OCI-LY1 (cell line): ENCODE data around the gene C10orf53.

Source experiments
- H2AFZ ChIP-seq: fragments of 200-600 bp; sonication (generic), shearing (Covaris generic); 2 replicates; pipeline ENCODE4 v1.6.0; 2014; ENCODE audit warnings: antibody characterized with exemption, mild to moderate bottlenecking, low read length
- H3F3A ChIP-seq: fragments of 200-600 bp; sonication (generic), shearing (Covaris generic); 2 replicates; pipeline ENCODE4 v1.6.0; 2014; ENCODE audit warnings: mild to moderate bottlenecking, antibody characterized with exemption, low read length, moderate library complexity; ENCODE audit not compliant: insufficient read depth
- H3K27ac ChIP-seq: fragments of 200-600 bp; sonication (generic); 2 replicates; pipeline ENCODE4 v1.5.1; 2014; ENCODE audit warnings: low read length, mixed run types, mild to moderate bottlenecking, low read depth; ENCODE audit not compliant: poor library complexity, severe bottlenecking
- H3K27me3 ChIP-seq: fragments of 200-600 bp; sonication (generic); 2 replicates; pipeline ENCODE4 v1.6.0; 2014; ENCODE audit warnings: antibody characterized with exemption, mild to moderate bottlenecking, low read length, moderate library complexity; ENCODE audit not compliant: insufficient read depth
- H3K36me3 ChIP-seq: fragments of 200-600 bp; sonication (generic); 2 replicates; pipeline ENCODE4 v1.6.1; 2014; ENCODE audit warnings: mild to moderate bottlenecking, antibody characterized with exemption, low read length, moderate library complexity, mixed read lengths; ENCODE audit not compliant: insufficient read depth
- H3K4me1 ChIP-seq: fragments of 200-600 bp; sonication (generic); 2 replicates; pipeline ENCODE4 v1.5.1; 2014; ENCODE audit warnings: mild to moderate bottlenecking, low read length, moderate library complexity; ENCODE audit not compliant: insufficient read depth, severe bottlenecking
- H3K4me2 ChIP-seq: fragments of 200-600 bp; sonication (generic), shearing (Covaris generic); 2 replicates; pipeline ENCODE4 v1.6.1; 2014; ENCODE audit warnings: low read length
- H3K4me3 ChIP-seq: fragments of 200-600 bp; sonication (generic); 2 replicates; pipeline ENCODE4 v1.5.1; 2014; ENCODE audit warnings: low read length, low read depth, mild to moderate bottlenecking, mixed read lengths; ENCODE audit not compliant: poor library complexity, severe bottlenecking
- H3K79me2 ChIP-seq: fragments of 200-600 bp; shearing (Covaris generic); 2 replicates; pipeline ENCODE4 v1.6.1; 2016; ENCODE audit warnings: mixed run types, low read length, mixed read lengths; ENCODE audit not compliant: insufficient read depth
- H3K9ac ChIP-seq: fragments of 200-600 bp; sonication (generic), shearing (Covaris generic); 2 replicates; pipeline ENCODE4 v1.6.1; 2014; ENCODE audit warnings: mild to moderate bottlenecking, low read length, mixed read lengths
- H3K9me2 ChIP-seq: fragments of 200-600 bp; sonication (generic), shearing (Covaris generic); 2 replicates; pipeline ENCODE4 v1.6.1; 2014; ENCODE audit warnings: low read depth, mild to moderate bottlenecking, low read length, mixed read lengths
- H3K9me3 ChIP-seq: fragments of 200-600 bp; shearing (Covaris generic); 2 replicates; pipeline ENCODE4 v1.6.1; 2014; ENCODE audit warnings: low read length, mixed read lengths
- H4K20me1 ChIP-seq: fragments of 200-600 bp; sonication (generic), shearing (Covaris generic); 2 replicates; pipeline ENCODE4 v1.6.0; 2016; ENCODE audit warnings: mild to moderate bottlenecking, low read length; ENCODE audit not compliant: insufficient read depth
- CTCF ChIP-seq: fragments of 200-600 bp; sonication (generic), shearing (Covaris generic); IDR thresholded peaks from 2 replicates; pipeline ENCODE4 v1.5.1; 2017; ENCODE audit warnings: mild to moderate bottlenecking, antibody characterized with exemption, low read length, moderate library complexity, mixed read lengths
- EZH2 ChIP-seq: fragments of 200-600 bp; sonication (generic), shearing (Covaris generic); IDR thresholded peaks from 2 replicates; pipeline ENCODE4 v1.8.0; 2017; ENCODE audit warnings: borderline replicate concordance, mixed run types, mild to moderate bottlenecking, antibody characterized with exemption, low read length, moderate library complexity, mixed read lengths

The C10orf53 gene

DNA sequence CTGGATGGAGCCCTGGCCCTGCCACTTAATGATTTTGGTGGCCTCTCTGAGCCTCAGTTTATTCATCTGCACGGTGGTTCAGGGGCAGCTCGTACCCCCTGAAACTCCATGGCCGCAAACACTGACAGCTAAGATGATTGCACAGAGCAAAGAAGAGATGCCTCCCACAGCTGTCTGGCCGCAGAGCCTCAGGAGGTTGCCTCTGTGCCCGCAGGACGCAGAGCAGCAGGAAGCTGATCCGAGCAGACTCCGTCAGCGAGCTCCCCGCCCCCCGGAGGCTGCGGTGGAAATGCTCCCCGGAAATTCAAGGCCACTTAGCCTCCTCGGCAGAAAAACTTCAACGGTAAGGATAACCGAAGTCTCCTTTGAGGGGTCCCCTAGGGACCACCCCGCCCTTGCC lies 30.2 kb upstream of the C10orf53 start:
- no peak overlapping the region for H3K27ac ChIP-seq
- H3K9me2 ChIP-seq: no peaks in the 10 kb centered on the region
- H3K4me1 ChIP-seq: peaks cover 5% of the 10 kb centered on the region
- TF ChIP-seq CTCF (no peak), EZH2 (no peak)
- no peak overlapping the region for H3K4me3 ChIP-seq
- H3K9ac ChIP-seq: no peak overlapping the region
- H4K20me1 ChIP-seq: no peaks in the 10 kb centered on the region
- H3K79me2 ChIP-seq: no peaks in the 10 kb centered on the region
- H2AFZ ChIP-seq: no peak overlapping the region
- H3F3A ChIP-seq: no peaks in the 10 kb centered on the region
- no peaks in the 10 kb centered on the region for H3K27me3 ChIP-seq
- no peaks in the 10 kb centered on the region for H3K9me3 ChIP-seq
- H3K36me3 ChIP-seq: no peaks in the 10 kb centered on the region
- no peak overlapping the region for H3K4me2 ChIP-seq

GRCh38 chr10:49649936-49650723 lies 29.3 kb upstream of the C10orf53 start:
- H3K9me3 ChIP-seq: no peaks in the 10 kb centered on the region
- H4K20me1 ChIP-seq: no peaks in the 10 kb centered on the region
- no peak overlapping the region for H2AFZ ChIP-seq
- no peaks in the 10 kb centered on the region for H3K9me2 ChIP-seq
- no peak overlapping the region for H3K4me3 ChIP-seq
- H3K9ac ChIP-seq: no peak overlapping the region
- no peaks in the 10 kb centered on the region for H3F3A ChIP-seq
- H3K27ac ChIP-seq: no peak overlapping the region
- no peaks in the 10 kb centered on the region for H3K27me3 ChIP-seq
- H3K4me1 ChIP-seq: peaks cover 5% of the 10 kb centered on the region
- H3K36me3 ChIP-seq: no peaks in the 10 kb centered on the region
- no peak for TF ChIP-seq CTCF
- no peak for TF ChIP-seq EZH2
- no peak overlapping the region for H3K4me2 ChIP-seq
- H3K79me2 ChIP-seq: no peaks in the 10 kb centered on the region

DNA sequence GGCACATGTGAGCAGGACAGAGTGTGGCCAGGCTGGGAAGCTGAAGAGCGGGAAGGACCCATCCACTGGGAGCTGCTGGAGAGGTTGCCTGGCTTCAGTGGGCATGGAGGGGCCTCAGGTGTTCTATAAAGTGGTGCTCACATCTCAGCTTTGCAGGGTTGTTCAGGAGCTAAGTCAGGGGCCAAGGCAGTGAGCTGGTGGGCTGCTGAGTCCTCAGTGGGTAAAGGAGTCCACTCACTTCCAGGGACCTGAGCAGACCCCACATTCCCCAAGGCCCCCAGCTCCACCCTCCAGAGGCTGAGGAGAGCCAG lies 28.8 kb upstream of the C10orf53 start:
- H3K9me3 ChIP-seq: no peaks in the 10 kb centered on the region
- no peak overlapping the region for H3K4me3 ChIP-seq
- no peak overlapping the region for H3K9ac ChIP-seq
- H3K36me3 ChIP-seq: no peaks in the 10 kb centered on the region
- H3K4me2 ChIP-seq: no peak overlapping the region
- H3F3A ChIP-seq: no peaks in the 10 kb centered on the region
- no peaks in the 10 kb centered on the region for H3K9me2 ChIP-seq
- no peak overlapping the region for H2AFZ ChIP-seq
- H3K27ac ChIP-seq: no peak overlapping the region
- peaks cover 5% of the 10 kb centered on the region for H3K4me1 ChIP-seq
- H3K27me3 ChIP-seq: no peaks in the 10 kb centered on the region
- TF ChIP-seq EZH2: no peak
- no peaks in the 10 kb centered on the region for H3K79me2 ChIP-seq
- H4K20me1 ChIP-seq: no peaks in the 10 kb centered on the region
